Fibroblast of gingiva (primary cell): ENCODE results near the gene NHERF2.
"Not testable (repeated sequence)": the region's sequence is repeated elsewhere in the genome, so short reads cannot be mapped to it uniquely, and the experiment has no call there.

ENCODE experiments used
- DNase-seq: peaks from one replicate; pipeline ENCODE4 v3.0.0-alpha.2; 2011; ENCODE audit warnings: low read depth

Gene NHERF2

DNA sequence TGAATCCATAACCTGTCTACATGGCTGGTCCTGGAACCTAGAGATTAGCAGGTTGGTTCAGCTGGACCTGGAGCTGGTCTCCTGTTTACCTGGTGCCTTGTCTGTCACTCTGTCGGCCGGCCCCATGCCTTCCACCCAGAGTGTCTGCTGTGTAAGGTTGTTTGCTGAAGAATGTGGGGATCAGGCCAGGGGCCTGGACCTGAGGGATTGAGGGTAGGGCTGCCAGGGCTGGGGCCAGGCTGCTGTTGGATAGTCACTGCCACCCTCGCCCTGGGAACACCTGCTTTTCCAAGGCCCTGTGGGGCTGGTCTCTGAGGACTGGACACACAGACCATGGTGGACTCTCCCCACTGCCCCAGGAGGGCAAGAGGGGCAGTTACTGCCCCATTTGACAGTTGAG lies 1.4 kb downstream of the NHERF2 start:
- DNase-seq = no peak

- no peak for DNase-seq
Observed at GRCh38 chr16:2028620-2029220, 2.0 kb downstream of the NHERF2 start.

DNA sequence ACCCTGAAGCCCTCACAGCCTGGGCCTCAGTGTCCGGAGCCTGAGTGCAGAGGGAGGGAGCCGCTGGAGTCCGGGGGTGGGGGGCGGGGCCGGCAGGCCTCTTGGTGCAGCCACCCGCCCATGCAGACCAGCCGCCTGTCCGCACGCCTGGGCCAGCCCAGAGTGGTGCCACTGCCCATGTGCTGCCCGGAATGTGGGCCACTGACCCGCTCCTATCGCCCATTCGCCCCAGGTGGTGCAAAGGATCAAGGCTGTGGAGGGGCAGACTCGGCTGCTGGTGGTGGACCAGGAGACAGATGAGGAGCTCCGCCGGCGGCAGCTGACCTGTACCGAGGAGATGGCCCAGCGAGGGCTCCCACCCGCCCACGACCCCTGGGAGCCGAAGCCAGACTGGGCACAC lies 2.6 kb downstream of the NHERF2 start:
- no peak for DNase-seq

GRCh38 chr16:2030036-2030435 lies 3.3 kb downstream of the NHERF2 start:
- no peak for DNase-seq

DNA sequence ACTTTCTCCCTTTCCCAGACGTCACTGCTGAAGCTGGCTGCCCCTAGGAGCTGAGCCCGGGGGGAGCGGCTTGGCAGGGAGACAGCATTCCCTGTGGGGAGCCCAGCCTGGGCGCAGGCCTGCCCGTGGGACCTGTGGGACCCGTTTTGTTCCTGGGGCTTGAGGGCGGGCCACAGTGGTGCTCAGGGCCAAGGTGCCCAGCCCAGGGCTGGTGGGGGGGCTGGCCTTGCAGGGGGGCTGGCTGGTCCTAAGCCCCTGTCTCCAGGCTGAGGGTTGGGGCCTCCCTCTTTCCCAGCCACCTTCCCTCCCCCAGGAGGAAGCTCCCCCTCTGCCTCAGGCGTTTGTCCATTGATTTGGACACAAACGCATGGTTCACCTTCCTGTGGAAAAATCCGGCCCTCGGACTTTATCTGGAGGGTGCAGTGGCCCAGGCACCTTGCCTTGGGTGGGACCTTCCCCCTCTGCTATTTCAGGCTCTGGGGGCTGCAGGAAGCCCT lies 4.4 kb downstream of the NHERF2 start:
- DNase-seq = no peak

GRCh38 chr16:2032285-2033056 lies 5.8 kb downstream of the NHERF2 start:
- DNase-seq = peak; percentile 36

DNA sequence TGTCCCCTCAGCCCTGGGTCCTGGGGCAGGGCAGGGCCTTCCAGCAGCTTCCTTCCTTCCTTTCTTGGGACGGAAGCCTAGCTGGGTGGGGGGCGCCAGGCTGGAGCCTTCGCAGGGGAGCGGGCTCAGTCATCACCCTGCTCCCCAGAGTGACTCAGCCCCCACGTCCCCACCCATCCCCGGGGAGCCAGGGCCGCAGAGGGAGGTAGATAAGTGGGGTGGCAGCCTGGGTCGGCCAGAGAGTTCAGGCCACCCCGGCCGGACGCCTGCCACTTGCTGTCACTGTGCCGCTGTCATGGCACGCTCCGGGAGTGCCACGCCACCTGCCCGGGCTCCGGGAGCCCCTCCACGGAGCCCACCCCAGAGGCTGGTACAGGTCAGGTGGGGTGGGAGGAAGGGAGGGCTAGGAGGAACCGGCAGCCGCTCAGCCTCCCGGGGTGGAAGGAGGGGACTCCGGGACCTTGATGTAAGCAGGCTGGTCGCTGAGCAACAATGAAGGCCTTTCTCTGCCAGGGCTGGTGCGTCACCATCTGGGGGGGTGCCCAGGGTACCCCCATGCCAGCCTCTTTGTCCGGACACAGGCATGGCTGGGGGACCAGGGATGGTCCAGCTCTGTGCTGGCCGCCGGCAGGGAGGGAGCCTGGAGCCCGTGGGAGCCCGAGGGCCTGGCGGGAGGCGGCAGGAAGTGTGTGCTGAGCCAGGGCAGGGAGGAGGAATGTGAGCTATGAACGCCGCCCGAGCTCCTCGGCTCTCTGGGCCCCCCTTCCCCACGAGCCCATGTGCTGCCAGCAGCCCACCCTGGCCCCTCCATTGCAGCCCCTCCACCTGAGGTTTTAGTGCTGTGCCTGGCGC lies 6.6 kb downstream of the NHERF2 start:
- DNase-seq = peak; percentile 87

- not testable (repeated sequence) for DNase-seq
Observed at GRCh38 chr16:2033909-2034695, 7.4 kb downstream of the NHERF2 start.

DNA sequence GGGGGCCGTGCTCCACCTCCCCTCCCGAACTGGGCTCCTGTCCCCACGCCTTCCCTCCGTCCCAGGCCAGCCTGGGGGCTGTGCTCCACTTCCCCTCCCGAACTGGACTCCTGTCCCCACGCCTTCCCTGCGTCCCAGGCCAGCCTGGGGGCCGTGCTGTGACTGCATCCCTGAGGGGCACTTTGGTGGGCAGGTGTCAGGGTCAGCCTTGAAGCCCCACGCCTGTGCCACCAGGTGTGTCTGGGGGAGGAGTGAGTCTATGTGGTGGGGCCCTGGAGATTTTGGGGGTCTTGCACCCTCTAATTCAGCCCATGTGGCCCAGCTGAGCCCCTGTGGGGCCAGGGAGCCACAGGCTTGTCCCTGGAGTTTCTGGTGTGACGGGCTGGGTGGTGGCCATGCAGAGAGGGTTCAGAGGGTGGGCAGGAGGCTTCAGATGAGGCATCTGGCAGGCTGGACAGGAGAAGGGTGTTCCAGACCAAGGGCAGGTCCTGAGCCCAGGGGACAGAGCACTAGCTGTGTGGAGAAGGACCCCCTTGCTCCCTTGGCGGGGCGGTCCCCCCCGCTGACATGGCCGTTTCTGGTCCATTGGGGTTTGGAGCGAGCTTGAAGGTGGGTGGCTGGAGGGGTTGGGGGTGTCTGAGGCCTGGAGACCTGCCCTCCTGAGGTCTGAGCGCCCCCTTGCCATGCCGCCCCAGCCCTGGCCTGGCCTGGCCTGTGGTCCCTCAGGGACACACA lies 8.2 kb downstream of the NHERF2 start:
- no peak for DNase-seq

GRCh38 chr16:2035431-2036199 lies 8.9 kb downstream of the NHERF2 start:
- peak; percentile 97 for DNase-seq

DNA sequence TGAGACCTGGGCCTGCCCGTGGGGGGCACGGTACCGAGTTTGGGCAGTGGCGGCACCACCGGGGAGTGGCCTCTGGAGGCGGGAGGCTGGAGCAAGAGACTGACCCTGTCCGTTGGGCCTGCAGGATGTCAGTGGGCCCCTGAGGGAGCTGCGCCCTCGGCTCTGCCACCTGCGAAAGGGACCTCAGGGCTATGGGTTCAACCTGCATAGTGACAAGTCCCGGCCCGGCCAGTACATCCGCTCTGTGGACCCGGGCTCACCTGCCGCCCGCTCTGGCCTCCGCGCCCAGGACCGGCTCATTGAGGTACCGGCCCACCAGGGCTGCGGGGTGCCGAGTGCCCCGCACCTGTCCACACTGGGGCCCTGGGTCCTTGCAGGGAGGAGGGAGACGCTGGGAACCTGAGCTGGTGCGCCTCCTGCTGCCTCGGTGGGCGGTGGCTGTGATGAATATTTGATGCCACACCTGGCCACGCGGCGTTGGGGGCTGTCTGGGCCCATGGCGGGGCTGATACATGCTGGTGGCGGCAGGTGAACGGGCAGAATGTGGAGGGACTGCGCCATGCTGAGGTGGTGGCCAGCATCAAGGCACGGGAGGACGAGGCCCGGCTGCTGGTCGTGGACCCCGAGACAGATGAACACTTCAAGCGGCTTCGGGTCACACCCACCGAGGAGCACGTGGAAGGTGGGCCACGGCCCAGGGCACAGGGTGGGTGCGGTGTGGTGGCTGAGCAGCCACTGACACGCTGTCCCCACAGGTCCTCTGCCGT lies 9.7 kb downstream of the NHERF2 start:
- no peak for DNase-seq

DNA sequence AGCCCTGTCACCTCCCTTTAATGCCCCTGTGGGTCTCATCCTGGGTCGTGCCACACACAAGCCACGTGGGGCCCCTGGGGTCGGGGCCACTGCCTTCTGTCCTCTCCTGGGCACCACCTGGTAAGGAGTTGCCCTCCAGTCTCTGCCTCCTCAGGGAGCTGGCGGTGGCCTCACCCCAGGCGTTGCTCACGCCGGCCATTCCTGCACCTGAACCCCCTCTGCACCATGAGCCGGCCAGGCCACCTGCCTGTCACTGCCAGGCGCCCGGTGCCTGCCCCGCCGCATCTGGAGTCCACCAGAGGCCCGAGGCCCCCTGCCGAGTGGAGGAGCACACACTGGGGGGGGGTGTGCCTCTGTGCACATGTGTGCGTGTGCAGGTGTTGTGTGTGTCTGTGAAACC lies 10.4 kb downstream of the NHERF2 start:
- DNase-seq = no peak

- no peak for DNase-seq
Observed at GRCh38 chr16:2037647-2038381, 11.1 kb downstream of the NHERF2 start.

- DNase-seq = no peak
Observed at GRCh38 chr16:2038382-2039231, 11.9 kb downstream of the NHERF2 start.

- peak; percentile 83 for DNase-seq
Observed at GRCh38 chr16:2039274-2040031, 12.8 kb downstream of the NHERF2 start.

- DNase-seq = no peak
Observed at GRCh38 chr16:2040041-2040786, 13.5 kb downstream of the NHERF2 start.
